Pancreas (tissue), 10 donors: ENCODE data around the gene LPIN1. TPM values are rescaled to one million over a fixed set of nuclear protein-coding genes. Genes with fewer than 3 reads are reported as not detected.
A peak's percentile ranks its signal among the peaks of the same experiment; 100 is the strongest.

Source experiments
- ATAC-seq, 4 donors: fragments of 200-7000 bp; cut with Tn5 transposase; one replicate each; pipeline versions ENCODE4 v1.8.0 to v1.9.1; 2020; ENCODE audit warnings: mild to moderate bottlenecking in 4 of 4, moderate library complexity in 4 of 4
- DNase-seq, 6 donors: peaks; one replicate each; pipeline ENCODE4 v3.0.0-alpha.2; 2020
- FAIRE-seq: peaks from 2 replicates; lab custom pipeline; 2012; peaks lifted over from hg19 to GRCh38; lab: Jason Lieb, UNC
- H3K27ac ChIP-seq, 4 donors: fragments of 200-600 bp; sonication (generic); 1 replicate in 3 of 4; 2 replicates in 1 of 4; pipeline versions ENCODE4 v1.5.0 to v1.8.0; 2020
- H3K27me3 ChIP-seq, 4 donors: fragments of 200-600 bp; one replicate each; pipeline ENCODE4 v1.8.0; 2021
- H3K36me3 ChIP-seq, 3 donors: fragments of 200-600 bp; sonication (generic) in 1 of 3; one replicate each; pipeline versions ENCODE4 v1.5.0 to v1.8.0; 2020 to 2021
- H3K4me1 ChIP-seq, 3 donors: fragments of 200-600 bp; one replicate each; pipeline ENCODE4 v1.8.0; 2021
- H3K4me3 ChIP-seq, 4 donors: fragments of 200-600 bp; sonication (generic) in 2 of 4; one replicate each; pipeline versions ENCODE4 v1.5.0 to v1.8.0; 2020 to 2021
- H3K9me3 ChIP-seq, 4 donors: fragments of 200-600 bp; one replicate each; pipeline ENCODE4 v1.8.0; 2021
- WGBS, 2 donors: extraction: QIAGEN DNeasy Blood & Tissue Kit; methylation state at CpG; one replicate each; pipeline ENCODE4 v1.1.7; 2013; 5-methylcytosine and 5-hydroxymethylcytosine counted together
- intact Hi-C, 3 donors: fragments of 100-400 bp; cut with DNase I; formaldehyde crosslinking; loops; one replicate each; pipeline versions ENCODE4 v1.11.1 to v1.14.2; 2022
- polyA plus RNA-seq, 2 donors: library from polyadenylated mRNA; stranded (reverse); fragments of 200-250 nt; gene quantifications; one replicate each; pipeline ENCODE4 v1.2.3, GENCODE V29; 2013
- total RNA-seq, 6 donors: library from RNA; stranded (reverse); fragmentation: NEBNext Ultra II Directional in 4 of 6; extraction: Animal tissue kit (Norgen Biotek cat#: 25700) in 4 of 6; gene quantifications; one replicate each; pipeline versions ENCODE4 v1.2.1 to v1.2.4, GENCODE V29; 2021 to 2023
- TF ChIP-seq, protein P1 (sequence below), 4 donors: fragments of 200-600 bp; sonication (generic) in 3 of 4; IDR thresholded peaks; one replicate each; pipeline versions ENCODE4 v1.5.0 to v1.8.0; 2021; ENCODE audit warnings: antibody characterized with exemption in 4 of 4
- donor health status: healthy with polysubstance abuse.
- donor health status: DM: no; HTN: no; CAD: no; lungs with moderate emphysema.
- donor health status: DM: no; HTN: no; CAD: no.
- donor health status: control.
- donor health status: control.
- donor health status: Bipolar disorder and iron deficiency.
- donor health status: DM: yes; HTN: yes; CAD: no.
- donor health status: DM: no; HTN: no; CAD: no.
- donor health status: DM: no; HTN: no; CAD: no.
- donor health status: DM: yes; HTN: yes; CAD: no.

Gene LPIN1
- total and polyA plus RNA-seq, 8 donors = 7.4 to 16.5 (median 9.9) TPM

DNA sequence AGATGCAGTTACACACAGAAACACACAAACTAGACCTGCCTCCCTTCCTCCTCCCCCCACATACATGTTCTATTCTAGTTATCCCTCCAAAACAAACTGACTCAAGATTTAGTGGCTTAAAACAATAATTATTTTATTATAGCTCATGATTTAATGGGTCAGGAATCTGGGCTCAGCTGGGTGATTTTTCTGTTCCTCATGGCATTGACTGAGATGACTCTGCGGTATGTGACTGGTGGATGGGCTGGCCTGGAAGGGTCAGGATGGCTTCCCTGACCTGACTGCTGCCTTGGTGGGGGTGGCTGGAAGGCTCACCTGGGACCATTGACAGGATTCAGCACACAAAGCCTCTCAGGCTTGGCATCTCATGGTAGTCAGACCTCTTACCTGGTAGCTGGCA is 42.7 kb upstream of the LPIN1 start:
- FAIRE-seq = no peak
- Histone ChIP-seq H3K9me3 (no peaks in the 10 kb centered on the region), H3K27me3 (no peaks in the 10 kb centered on the region), H3K36me3 (no peaks in the 10 kb centered on the region), H3K27ac (no peak overlapping the region), H3K4me1 (no peaks in the 10 kb centered on the region), H3K4me3 (no peak overlapping the region)
- no peak for DNase-seq
- intact Hi-C loops = no loop called here
- ATAC-seq = peak in 1 of 4 donors; percentile 26
- WGBS, 2 donors = 75% methylated on average over 1 of the region's 1 CpG
- TF ChIP-seq, protein P1, sequence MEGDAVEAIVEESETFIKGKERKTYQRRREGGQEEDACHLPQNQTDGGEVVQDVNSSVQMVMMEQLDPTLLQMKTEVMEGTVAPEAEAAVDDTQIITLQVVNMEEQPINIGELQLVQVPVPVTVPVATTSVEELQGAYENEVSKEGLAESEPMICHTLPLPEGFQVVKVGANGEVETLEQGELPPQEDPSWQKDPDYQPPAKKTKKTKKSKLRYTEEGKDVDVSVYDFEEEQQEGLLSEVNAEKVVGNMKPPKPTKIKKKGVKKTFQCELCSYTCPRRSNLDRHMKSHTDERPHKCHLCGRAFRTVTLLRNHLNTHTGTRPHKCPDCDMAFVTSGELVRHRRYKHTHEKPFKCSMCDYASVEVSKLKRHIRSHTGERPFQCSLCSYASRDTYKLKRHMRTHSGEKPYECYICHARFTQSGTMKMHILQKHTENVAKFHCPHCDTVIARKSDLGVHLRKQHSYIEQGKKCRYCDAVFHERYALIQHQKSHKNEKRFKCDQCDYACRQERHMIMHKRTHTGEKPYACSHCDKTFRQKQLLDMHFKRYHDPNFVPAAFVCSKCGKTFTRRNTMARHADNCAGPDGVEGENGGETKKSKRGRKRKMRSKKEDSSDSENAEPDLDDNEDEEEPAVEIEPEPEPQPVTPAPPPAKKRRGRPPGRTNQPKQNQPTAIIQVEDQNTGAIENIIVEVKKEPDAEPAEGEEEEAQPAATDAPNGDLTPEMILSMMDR (IDR thresholded peaks at IDR 0.05) = no peak

DNA sequence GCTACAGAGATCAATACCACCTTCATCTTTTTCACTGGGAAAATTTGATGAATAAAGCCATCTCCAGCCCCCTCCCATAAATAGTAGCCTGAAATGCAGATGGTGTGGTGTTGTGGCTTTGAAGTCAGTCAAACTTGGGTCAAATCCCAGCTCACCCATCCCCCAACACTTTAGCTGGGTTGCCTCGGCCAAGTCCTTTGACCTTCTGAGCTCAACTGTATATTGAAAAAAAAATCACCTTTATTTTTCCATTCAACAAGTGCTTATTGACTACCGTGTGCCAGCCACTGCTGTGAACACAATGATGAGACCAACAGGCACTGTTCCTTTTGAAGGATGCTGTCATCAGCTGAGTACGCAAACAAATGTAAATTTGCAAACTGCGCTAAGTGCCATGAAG is 41.4 kb upstream of the LPIN1 start:
- FAIRE-seq = no peak
- no peaks in the 10 kb centered on the region for H3K36me3 ChIP-seq
- WGBS, 2 donors = 57% methylated on average over 4 of the region's 4 CpGs
- TF ChIP-seq, protein P1 (IDR thresholded peaks at IDR 0.05) = no peak
- H3K27me3 ChIP-seq = no peaks in the 10 kb centered on the region
- intact Hi-C loops = no loop called here
- no peaks in the 10 kb centered on the region for H3K4me1 ChIP-seq
- no peak overlapping the region for H3K27ac ChIP-seq
- H3K9me3 ChIP-seq = no peaks in the 10 kb centered on the region
- no peak overlapping the region for H3K4me3 ChIP-seq
- DNase-seq = no peak
- ATAC-seq = peak in 1 of 4 donors; percentile 35

DNA sequence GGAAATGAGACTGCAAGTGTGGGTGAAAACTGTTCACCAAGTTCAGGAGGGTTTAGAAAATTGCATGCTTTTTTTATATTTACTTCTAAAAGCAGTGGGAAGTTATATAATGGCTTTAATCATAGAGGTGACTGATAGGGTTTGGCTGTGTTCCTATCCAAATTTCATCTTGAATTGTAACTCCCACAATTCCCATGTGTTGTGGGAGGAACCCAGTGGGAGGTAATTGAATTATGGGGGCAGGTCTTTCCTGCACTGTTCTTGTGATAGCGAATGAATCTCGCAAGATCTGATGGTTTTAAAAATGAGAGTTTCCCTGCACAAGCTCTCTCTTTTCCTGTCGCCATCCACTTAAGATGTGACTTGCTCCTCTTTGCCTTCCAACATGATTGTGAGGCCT is 40.7 kb upstream of the LPIN1 start:
- Histone ChIP-seq H3K36me3 (no peaks in the 10 kb centered on the region), H3K27me3 (no peaks in the 10 kb centered on the region), H3K4me3 (no peak overlapping the region), H3K9me3 (no peaks in the 10 kb centered on the region), H3K27ac (no peak overlapping the region), H3K4me1 (peaks cover 0 to 5% (median 2%) of the 10 kb centered on the region in 3 donors)
- DNase-seq = no peak
- TF ChIP-seq, protein P1 (IDR thresholded peaks at IDR 0.05) = no peak
- no peak for ATAC-seq
- WGBS, 2 donors = 92 to 96% methylated on average over 3 of the region's 3 CpGs
- intact Hi-C loops = no loop called here
- FAIRE-seq = no peak

DNA sequence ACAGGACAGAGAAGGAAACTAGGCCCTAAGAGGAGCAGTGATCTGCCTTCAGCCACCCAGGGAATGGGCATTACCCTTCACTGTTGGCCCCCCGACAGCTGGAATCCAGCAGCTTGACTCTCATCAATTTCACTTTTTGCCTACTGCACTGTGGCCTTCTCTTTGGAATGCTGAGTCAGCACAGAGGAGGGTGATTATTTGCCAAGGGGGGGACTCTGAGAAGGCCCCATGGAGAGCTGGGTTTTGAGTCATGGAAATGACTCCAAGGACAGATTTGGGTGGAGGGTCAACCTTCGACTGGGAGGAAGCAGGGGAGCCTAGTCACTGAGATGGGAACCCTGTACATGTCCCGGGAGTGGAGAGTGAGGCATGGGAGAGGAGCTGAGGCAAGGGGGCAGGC is 38.3 kb upstream of the LPIN1 start:
- no peak for FAIRE-seq
- Histone ChIP-seq H3K4me1 (peaks cover 0 to 10% (median 6%) of the 10 kb centered on the region in 3 donors), H3K9me3 (no peaks in the 10 kb centered on the region), H3K27me3 (no peaks in the 10 kb centered on the region), H3K27ac (no peak overlapping the region), H3K36me3 (no peaks in the 10 kb centered on the region), H3K4me3 (no peak overlapping the region)
- DNase-seq = no peak
- WGBS, 2 donors = 82 to 95% methylated on average over 3 of the region's 3 CpGs
- intact Hi-C loops = no loop called here
- ATAC-seq = no peak
- TF ChIP-seq, protein P1 (IDR thresholded peaks at IDR 0.05) = no peak

DNA sequence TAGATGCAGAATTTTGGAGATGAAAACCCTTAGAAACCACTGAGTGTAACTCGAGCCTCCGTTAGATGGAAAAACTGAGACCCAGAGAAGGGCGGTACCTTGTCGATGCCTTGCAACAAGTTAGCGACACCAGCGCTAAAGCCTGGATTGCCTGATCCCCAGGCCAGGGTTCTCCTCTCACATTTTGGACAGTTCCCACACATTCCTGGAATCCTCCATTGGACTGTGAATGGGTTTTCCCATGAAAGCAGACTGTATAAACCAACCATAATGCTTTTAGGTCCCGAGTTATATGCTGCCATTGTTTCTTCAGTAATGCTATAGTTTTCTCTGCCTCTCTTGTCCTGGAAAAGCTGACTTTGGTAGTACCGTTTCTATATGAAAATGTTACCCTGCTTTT is 37.1 kb upstream of the LPIN1 start:
- no peak for ATAC-seq
- no peaks in the 10 kb centered on the region for H3K36me3 ChIP-seq

More for the DNA sequence above, 37.1 kb upstream of the LPIN1 start:
- TF ChIP-seq, protein P1 (IDR thresholded peaks at IDR 0.05) = no peak
- H3K27ac ChIP-seq = no peak overlapping the region
- no peaks in the 10 kb centered on the region for H3K27me3 ChIP-seq
- no peaks in the 10 kb centered on the region for H3K9me3 ChIP-seq
- FAIRE-seq (no peak), DNase-seq (no peak)
- peaks cover 0 to 10% (median 6%) of the 10 kb centered on the region in 3 donors for H3K4me1 ChIP-seq
- WGBS, 2 donors = 88 to 93% methylated on average over 8 of the region's 8 CpGs
- H3K4me3 ChIP-seq = no peak overlapping the region
- intact Hi-C loops = no loop called here
